HG03108 (cell line): ENCODE measurements around the gene WDR36.

Experiments
- ATAC-seq: cut with Tn5 transposase; IDR thresholded peaks from one replicate; pipeline ENCODE4 v1.9.1; 2021; ENCODE audit warnings: moderate library complexity; ENCODE audit not compliant: unreplicated experiment

WDR36 gene

GRCh38 chr5:111099058-111099778 lies 7.1 kb downstream of the WDR36 start:
- ATAC-seq: no peak

DNA sequence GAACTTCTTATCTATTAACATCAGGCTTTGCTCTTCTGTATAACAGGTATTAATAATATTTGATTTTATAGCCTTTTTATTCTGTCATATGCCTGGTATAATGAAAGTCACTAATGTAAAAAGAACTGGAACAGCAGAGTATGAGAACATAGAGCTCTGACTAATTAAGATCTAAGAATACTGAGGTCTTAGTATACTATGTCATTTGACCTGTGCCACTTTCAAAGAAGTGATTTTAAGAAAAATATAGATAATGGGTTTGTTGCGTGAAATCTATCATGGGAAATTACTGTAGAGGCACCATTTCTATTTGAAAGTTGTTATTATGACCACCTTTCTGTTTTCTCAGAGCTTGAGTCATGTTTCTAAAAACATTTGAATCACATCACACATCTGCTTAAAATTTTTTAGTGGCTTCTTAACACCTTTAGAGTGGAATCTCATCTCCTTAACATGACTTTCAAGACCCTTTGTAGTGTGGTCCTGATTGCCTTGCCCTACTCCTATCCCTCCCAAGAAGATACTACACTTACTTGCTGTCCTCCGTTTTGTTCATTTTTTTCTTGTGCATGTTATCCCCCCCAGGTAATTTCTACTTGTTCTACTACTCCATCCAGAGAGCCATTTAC lies 14.3 kb downstream of the WDR36 start:
- no peak for ATAC-seq

- ATAC-seq: no peak
Observed at GRCh38 chr5:111107371-111107770, 15.2 kb downstream of the WDR36 start.

DNA sequence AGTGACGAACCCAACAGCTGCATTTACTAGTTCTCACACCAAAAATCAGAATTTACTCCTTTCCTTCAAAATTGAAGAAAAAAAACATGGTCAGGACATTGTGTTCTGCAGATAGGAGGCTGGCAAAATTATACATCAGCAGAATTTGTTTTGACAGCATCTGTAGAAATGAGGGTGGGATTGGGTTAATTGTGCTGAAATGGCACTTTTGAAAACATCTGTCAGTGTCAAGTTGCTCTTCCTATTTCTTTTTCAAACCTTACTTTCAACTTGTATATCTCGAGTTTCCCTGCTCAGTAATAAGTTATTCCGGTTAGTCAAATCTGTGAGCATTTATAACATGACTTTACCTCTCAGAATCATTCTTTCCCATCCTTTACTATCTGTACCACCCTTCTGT lies 19.8 kb downstream of the WDR36 start:
- no peak for ATAC-seq

- ATAC-seq: no peak
Observed at GRCh38 chr5:111113678-111114077, 21.5 kb downstream of the WDR36 start.

DNA sequence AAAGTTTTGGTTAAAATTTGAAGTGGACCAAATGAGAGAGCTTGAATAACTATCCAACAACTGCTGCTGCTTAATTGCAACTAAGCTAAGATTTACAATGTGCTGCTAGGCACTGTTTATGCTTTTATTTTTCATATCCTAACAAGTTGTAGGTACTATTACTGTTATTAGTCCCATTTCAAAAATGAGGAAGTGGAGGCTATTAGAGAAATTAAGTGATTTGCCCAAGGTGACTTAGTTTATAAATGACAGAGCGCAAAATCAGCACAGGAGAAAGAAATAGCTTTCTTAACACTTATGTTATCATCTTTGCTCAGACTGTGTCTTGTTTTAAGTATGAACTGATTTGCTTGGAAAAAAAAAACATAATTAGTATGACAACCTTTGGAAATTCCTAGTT lies 23.1 kb downstream of the WDR36 start:
- no peak for ATAC-seq

GRCh38 chr5:111116550-111116949 lies 24.4 kb downstream of the WDR36 start:
- no peak for ATAC-seq

DNA sequence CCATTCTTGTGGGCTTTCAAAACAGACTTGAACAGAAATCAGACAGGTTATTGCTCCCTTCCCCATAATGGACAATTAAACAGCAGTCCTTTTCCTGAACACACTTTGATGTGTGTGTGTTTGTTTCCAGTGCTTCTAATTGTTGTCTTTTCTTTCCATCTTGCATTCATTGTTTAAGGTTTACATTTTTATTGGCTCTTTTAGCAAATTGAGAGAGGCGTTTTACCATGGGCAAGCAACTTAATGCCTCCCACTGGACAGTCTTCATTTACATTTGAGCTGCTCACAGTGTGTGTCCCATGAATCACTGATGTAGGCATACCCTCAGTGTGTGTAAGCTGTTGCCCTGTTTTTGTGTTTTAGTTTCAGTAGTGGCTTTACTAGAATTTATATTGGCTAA lies 25.0 kb downstream of the WDR36 start:
- ATAC-seq: no peak

- ATAC-seq: no peak
Observed at GRCh38 chr5:111119221-111119620, 27.1 kb downstream of the WDR36 start.

GRCh38 chr5:111119856-111120255 lies 27.7 kb downstream of the WDR36 start:
- ATAC-seq: peak; percentile 25

- ATAC-seq: no peak
Observed at GRCh38 chr5:111120911-111121310, 28.8 kb downstream of the WDR36 start.

DNA sequence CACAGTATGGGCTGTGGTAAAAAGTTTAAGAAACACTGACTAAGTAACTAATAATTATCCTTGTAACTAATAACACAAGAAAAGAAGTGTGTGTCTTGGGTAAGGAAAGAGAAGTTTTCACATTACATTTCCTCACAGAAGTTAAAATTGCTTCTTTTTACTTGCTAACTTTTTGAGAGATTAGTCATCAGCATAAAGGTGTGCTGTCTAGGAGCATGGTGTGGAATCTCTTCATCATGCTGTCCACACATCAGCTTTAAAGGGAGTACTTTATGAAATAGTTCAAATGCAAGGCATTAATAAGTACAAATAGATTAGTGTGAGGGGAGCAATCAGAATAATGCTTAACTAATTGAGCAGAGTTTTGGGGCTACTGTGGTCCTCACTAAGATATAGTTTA lies 29.8 kb downstream of the WDR36 start:
- ATAC-seq: no peak

DNA sequence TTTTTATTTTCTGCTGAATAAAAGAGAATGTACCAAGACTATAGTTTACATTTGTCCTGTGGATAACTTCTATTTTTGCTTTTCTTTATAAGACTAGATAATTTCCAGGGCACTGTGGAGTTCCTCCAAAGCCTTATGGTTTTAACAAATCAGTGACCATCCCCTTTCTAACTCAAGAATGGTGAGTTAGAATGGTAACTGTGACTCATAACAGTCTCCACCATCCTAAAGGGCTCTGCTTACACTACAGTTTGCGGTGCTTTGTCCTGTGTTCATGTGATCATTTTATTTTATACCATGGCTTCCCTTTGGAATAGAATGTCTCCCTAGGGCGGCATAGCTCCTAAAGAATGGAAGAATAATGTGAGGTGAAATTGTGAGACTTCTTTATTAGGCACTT lies 30.2 kb downstream of the WDR36 start:
- ATAC-seq: no peak

DNA sequence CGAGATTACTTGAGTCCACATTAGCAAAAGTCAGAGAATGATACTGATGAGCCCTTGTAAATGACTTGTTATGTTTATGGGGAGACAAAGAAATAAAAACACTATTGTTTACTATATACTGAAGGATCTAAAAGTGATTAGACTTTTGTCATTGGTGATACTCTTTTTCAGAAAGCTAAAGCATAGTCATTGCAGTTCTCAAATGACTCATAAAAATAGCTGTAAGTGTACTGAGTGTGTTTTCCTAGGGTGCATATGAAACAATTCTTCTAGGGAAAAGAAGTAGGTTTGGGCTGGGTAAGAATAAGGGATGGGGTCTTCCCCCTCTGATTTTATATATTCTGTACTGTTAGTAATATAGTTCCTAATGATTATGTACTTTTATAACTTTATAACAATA lies 32.6 kb downstream of the WDR36 start:
- no peak for ATAC-seq

GRCh38 chr5:111126896-111127295 lies 34.7 kb downstream of the WDR36 start:
- ATAC-seq: no peak

GRCh38 chr5:111127453-111128195 lies 35.5 kb downstream of the WDR36 start:
- no peak for ATAC-seq

- no peak for ATAC-seq
Observed at GRCh38 chr5:111129938-111130337, 37.8 kb downstream of the WDR36 start.

- no peak for ATAC-seq
Observed at GRCh38 chr5:111131356-111131755, 39.2 kb downstream of the WDR36 start.

GRCh38 chr5:111132076-111132475 lies 39.9 kb downstream of the WDR36 start:
- ATAC-seq: no peak

GRCh38 chr5:111132731-111133435 lies 40.7 kb downstream of the WDR36 start:
- no peak for ATAC-seq

GRCh38 chr5:111133436-111133751 lies 41.2 kb downstream of the WDR36 start:
- ATAC-seq: no peak

DNA sequence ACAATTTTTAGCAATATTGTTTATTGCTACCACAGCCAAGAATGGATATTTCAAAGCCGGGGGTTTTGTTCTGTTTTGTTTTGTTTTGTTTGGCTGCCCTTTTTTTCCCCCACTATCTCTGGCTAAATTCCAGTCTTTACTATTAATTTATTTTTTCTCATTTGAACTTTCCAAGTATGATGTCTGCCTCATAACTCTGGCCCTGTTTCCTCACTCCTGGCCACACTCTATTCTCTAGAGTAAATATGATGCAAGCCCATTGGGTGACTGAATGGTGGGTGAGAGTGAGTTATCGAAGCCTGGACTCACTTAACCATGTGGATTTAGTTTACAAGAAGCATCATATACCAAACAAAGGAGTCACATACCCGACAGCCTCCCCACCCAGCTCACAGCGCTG lies 41.9 kb downstream of the WDR36 start:
- no peak for ATAC-seq
